HFF-Myc (cell line): Measurements from ENCODE around the gene SYNE2.
A peak's percentile ranks its signal among the peaks of the same experiment; 100 is the strongest.

Experiments
- DNase-seq: peaks from one replicate; pipeline ENCODE4 v3.0.0-alpha.2; 2011; ENCODE audit warnings: low read depth; ENCODE audit errors: extremely low read depth
- H3K4me3 ChIP-seq: replicated peaks from 2 replicates; pipeline ENCODE4 v1.5.1; 2011; ENCODE audit warnings: low read depth, mild to moderate bottlenecking, control low read depth, low read length
- TF ChIP-seq, protein P1 (sequence below): IDR thresholded peaks from 2 replicates; pipeline ENCODE4 v1.5.1; 2012; ENCODE audit warnings: mild to moderate bottlenecking, low read depth, low read length, control low read depth; ENCODE audit errors: missing control alignments

SYNE2 gene

DNA sequence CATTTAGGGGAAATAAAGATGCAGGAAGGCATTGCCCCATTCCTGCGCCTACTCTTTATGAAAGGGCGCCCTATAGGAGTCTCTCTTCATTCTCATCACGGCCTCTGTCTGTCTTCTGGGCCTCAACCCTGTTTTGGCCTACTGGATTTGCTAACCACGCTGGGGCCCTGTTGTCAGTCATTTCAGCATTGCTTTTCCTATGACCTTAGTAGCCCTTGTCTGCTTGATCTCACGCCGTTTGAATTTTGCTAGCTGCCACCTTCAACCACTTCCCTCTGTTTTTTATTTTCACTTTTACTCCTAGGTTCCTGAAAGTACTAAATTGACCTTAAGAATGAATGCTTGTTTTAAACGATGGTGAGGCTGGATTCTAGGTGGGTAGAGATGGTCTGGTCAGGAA is 139.0 kb downstream of the SYNE2 start:
- no peak overlapping the region for H3K4me3 ChIP-seq
- DNase-seq, result no peak
- TF ChIP-seq, protein P1, sequence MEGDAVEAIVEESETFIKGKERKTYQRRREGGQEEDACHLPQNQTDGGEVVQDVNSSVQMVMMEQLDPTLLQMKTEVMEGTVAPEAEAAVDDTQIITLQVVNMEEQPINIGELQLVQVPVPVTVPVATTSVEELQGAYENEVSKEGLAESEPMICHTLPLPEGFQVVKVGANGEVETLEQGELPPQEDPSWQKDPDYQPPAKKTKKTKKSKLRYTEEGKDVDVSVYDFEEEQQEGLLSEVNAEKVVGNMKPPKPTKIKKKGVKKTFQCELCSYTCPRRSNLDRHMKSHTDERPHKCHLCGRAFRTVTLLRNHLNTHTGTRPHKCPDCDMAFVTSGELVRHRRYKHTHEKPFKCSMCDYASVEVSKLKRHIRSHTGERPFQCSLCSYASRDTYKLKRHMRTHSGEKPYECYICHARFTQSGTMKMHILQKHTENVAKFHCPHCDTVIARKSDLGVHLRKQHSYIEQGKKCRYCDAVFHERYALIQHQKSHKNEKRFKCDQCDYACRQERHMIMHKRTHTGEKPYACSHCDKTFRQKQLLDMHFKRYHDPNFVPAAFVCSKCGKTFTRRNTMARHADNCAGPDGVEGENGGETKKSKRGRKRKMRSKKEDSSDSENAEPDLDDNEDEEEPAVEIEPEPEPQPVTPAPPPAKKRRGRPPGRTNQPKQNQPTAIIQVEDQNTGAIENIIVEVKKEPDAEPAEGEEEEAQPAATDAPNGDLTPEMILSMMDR, result no peak

DNA sequence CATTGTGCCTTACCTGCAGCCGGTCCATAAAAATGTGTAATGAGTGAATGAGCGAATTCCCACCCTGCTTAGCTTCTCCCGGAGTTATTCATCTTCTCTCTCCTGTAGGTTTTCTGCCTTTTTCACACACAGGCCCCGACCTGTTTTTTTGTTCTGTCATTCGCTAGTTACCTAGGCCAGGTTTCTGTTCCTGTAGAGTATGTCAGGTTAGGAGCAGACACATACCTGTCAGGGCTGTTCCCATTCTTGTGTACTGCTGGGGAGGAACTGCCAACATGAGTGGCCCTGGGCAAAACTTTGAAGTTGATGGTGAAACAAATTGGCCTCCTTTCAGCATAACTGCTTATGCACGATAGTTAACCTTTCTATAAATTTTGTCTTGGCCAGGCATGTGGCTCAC is 140.1 kb downstream of the SYNE2 start:
- no peak for DNase-seq
- TF ChIP-seq, protein P1, result no peak
- no peak overlapping the region for H3K4me3 ChIP-seq

DNA sequence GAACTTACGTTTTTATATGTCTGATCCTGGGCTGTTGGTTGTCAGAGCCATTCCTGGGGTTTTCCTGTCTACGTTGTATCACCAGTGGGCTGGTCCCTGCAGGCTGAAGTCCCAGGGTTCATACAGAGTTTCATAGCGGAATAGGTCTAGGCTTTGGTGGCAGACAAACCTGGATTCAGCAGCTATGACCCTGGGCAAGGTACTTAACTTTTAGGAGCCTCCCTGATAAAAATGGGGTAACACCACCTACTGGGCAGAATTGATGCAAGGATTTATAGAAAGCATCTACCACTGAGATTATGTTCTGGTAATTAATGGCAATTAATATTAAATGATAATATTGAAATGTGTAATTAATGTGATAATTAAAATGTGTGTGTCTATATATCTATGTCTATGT is 141.2 kb downstream of the SYNE2 start:
- TF ChIP-seq, protein P1, result peak; percentile 5
- no peak overlapping the region for H3K4me3 ChIP-seq
- DNase-seq, result no peak

DNA sequence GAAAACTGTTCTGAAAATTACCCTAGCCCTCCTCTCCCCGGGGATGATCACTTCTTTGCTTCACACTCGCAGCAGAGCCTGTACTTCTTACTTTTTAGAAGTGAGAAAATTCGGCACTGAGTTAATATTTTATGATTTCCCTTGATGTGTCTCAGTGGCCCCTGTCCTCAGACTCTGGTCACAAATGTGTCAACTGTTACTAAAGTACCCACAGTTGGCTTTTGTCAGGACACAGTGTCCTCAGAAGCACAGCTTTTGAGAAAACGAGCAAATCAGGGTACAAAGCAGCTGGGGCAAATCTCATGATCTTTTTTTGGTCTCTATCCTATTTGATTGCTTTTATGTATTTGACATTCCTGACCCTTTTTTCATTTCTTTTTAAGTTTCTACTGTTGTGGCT is 142.5 kb downstream of the SYNE2 start:
- DNase-seq, result no peak
- H3K4me3 ChIP-seq, result no peak overlapping the region
- TF ChIP-seq, protein P1, result no peak

DNA sequence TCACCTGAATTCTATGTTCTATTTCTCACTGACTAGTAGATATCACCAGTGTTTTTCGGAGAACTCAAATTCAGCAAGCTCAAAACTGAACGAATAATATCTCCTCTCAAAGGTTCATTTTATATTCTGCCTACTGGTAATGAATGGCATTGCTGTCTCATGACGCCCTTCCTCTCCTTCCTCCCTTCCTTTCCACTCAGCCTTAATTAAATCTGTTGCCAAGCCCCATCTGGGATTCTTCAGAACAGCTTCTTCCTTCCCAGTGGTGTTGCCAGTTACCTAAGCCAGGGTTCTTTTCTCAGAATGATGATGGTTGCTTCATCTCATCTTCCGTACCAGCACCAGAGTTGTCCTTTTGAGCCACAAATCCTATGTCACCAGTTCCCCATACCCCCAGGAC is 143.2 kb downstream of the SYNE2 start:
- DNase-seq, result no peak
- TF ChIP-seq, protein P1, result no peak
- no peak overlapping the region for H3K4me3 ChIP-seq

DNA sequence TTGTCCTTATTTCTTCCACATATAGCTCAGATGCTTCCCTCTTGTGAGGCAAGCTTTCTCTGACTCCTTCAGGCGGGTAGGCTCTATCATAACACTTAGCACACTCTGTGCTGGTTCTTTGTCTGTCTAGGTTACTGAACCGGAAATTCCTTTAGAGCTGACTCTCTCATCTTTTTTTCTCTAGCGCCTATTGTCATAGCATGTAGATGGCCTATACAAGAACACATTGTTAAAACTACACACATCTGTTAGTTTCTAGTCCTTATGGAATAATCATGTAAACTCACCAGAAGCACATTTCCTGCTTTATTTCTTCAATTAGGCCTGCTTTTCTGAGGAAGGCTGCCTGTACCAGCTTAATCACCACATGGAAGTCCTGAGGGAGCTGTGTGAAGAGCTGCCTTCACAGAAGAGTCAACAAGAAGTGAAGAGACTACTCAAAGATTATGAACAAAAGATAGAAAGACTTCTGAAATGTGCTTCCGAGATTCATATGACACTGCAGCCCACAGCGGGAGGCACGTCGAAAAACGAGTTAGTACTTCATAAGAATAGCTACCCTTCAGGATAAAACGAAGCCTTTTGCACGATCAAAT is 143.9 kb downstream of the SYNE2 start:
- TF ChIP-seq, protein P1, result no peak

DNA sequence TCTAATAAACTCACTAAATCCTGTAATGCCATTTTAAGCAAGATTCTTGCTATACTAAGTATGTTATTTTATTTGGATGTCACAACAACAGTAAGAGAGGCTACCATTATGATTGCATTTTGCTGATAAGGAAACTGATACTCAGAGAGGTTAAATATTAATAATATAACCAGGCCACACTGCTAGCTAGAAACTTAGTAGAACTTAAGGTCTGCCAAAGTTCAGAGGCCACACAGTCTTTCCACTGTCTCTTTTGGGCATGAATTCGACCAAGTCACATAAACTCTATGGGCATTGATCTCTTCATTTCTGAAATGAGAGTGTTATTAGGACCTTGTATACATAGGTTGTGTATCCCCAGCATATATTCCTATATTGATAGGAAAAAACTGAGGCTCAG is 147.9 kb downstream of the SYNE2 start:
- DNase-seq, result no peak
- H3K4me3 ChIP-seq, result no peak overlapping the region
- TF ChIP-seq, protein P1, result no peak

More for the DNA sequence above, 143.9 kb downstream of the SYNE2 start:
- H3K4me3 ChIP-seq, result no peak overlapping the region
- DNase-seq, result peak; percentile 24
